Measurements from ENCODE around the gene FADS1.

Gene FADS1

GRCh38 chr11:61760946-61761345, 55.9 kb downstream of the FADS1 start:
- no peak for DNase-seq (ENCODE audit: low read depth)

DNA sequence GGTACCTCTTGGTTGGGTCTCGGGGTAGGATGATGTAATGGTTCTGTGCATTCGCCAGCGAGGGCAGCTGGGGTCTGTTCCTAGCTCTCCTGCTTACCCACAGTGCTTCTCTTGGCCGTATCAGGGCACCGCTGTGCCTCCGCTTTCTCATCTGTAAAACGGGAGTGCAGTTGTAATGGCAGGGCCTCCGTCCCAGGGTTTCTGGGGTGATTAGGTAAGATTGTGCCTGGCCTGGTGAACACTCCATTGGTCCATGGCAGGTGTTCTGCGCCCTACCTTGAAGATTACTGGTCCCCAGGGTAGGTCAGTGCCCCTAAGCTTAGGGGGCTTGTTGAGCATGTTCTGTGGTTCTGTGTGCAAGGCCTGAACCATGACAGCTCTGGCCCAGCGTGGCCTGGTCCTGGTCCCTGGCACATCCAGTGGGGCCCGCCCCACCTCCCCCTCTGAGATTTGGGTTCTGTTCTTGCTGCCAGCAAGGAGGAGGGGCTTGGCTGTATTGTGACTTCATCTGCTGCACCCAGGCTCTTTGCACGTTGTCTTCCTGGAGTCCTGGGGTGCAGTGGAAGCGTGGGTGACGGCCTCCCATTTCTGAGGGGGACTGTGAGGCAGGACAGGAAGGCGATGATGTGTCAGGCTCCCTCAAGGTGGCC, 59.5 kb downstream of the FADS1 start:
- DNase-seq (ENCODE audit: low read depth): no peak

GRCh38 chr11:61756452-61757212, 60.2 kb downstream of the FADS1 start:
- no peak for DNase-seq (ENCODE audit: low read depth)

- no peak for DNase-seq (ENCODE audit: low read depth)
Observed at GRCh38 chr11:61756147-61756451, 60.7 kb downstream of the FADS1 start.

- no peak for DNase-seq (ENCODE audit: low read depth)
Observed at GRCh38 chr11:61754534-61755482, 62.0 kb downstream of the FADS1 start.

GRCh38 chr11:61753672-61754071, 63.1 kb downstream of the FADS1 start:
- no peak for DNase-seq (ENCODE audit: low read depth)

DNA sequence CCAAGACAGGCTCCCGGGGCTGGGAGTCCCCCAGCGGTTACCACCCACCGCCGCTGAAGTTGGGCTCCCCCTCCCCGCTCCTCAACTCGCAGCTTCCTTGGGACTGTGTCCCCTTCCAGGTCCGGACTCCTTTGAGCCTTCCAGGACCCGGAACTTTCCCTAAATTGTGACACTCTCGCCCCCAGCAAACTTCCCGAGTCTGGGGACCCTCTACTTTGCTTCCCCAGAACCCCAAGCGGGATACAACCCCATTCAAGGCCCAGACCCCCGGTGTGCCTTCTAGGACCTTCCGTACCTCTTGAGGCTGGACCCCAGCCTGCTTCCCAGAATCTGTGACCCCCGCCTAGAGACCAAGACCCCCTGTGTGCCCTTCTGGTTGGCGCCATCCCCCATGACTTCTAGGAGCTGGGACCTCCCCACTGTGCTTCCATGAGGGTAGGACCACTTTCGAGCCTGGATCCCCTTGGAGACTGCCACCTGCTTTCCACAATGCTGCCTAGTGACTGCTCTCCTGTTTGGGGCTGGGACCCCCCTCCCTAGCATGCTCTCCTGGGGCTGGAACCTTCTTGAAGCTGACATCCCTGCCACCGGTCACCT, 63.8 kb downstream of the FADS1 start:
- DNase-seq (ENCODE audit: low read depth): no peak

GRCh38 chr11:61752117-61752924, 64.5 kb downstream of the FADS1 start, which contains the start of gene MYRF:
TSS of gene MYRF (plus strand) at chr11:61752636. CDS start at chr11:61752745, 109 bp downstream.
- DNase-seq (ENCODE audit: low read depth): no peak

DNA sequence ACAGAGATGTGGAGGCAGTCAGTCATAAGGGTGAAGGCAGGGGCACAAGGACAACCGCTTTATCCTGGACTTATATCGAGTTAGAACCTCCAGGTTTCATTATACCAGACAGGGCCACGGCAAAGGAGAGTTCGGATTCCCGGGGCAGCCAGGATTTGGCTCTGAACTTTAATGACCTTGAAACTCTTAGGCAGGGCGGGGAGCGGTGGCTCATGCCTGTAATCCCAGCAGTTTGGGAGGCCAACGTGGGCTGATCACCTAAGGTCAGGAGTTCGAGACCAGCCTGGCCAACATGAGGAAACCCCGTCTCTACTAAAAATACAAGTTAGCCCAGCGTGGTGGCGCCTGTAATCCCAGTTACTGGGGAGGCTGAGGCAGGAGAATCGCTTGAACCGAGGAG, 65.4 kb downstream of the FADS1 start:
- no peak for DNase-seq (ENCODE audit: low read depth)

GRCh38 chr11:61750631-61751273, 66.1 kb downstream of the FADS1 start:
- DNase-seq (ENCODE audit: low read depth): no peak
